Activated T-cell treated with anti-CD3 and anti-CD28 coated beads, Interleukin-2, amount 50 U/mL, for 24 hours (primary cell): ENCODE results near the gene CCDC186.
A peak's percentile ranks its signal among the peaks of the same experiment; 100 is the strongest.

ENCODE experiments used
- DNase-seq: peaks from one replicate; pipeline ENCODE4 v3.0.0-alpha.2; 2020
- H3K27ac Mint-ChIP-seq: 2 replicates; pipeline ENCODE4 v1.8.0; 2020; ENCODE audit warnings: mild to moderate bottlenecking, mixed read lengths
- H3K27me3 Mint-ChIP-seq: 2 replicates; pipeline ENCODE4 v1.8.0; 2020; ENCODE audit warnings: mixed read lengths
- H3K36me3 Mint-ChIP-seq: 2 replicates; pipeline ENCODE4 v1.8.0; 2020; ENCODE audit warnings: low read depth, mixed read lengths
- H3K4me1 Mint-ChIP-seq: 2 replicates; pipeline ENCODE4 v1.8.0; 2020; ENCODE audit warnings: low read depth, mixed read lengths
- H3K4me3 Mint-ChIP-seq: 2 replicates; pipeline ENCODE4 v1.8.0; 2020; ENCODE audit warnings: mild to moderate bottlenecking, moderate library complexity, mixed read lengths
- H3K9me3 Mint-ChIP-seq: 2 replicates; pipeline ENCODE4 v1.8.0; 2020; ENCODE audit warnings: mixed read lengths

The CCDC186 gene

DNA sequence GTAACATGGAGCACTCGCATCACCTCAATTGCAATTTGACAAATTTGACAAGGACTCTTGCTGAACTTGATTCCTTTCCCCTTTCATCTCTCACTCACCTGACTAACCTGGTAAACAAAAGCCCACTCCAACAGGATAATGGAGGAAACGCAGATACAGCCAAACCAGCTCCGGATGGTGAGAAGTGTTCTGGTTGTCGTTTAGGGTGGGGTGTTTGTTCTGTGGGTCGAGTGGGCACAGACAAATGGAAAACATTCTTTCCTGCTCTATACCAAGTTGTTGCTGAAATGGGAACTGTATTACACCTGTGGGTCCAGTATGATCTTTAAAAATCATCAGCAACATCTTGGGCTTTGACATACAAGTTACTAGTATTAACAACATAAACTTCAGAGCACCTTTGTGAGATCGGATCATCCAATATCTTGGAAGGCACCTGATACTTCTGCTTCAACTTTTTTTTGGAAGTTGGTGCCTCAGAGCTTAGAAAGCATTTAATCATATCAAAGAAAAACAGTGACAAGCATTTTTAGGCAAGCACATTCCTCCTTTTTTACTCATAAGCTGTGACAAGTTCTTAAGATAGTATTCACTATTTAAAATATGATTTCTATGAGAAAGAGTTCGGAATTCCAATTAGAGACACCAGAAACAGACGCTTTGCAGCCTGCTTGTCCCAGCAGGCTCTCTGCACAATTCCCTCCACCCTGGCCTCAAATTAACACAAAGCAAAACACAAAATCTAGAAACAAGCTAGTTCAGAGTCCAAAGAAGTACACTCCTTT lies 58.1 kb downstream of the CCDC186 start:
- Mint-ChIP-seq H3K27me3 (no peaks in the 10 kb centered on the region), H3K4me3 (no peak overlapping the region), H3K36me3 (peaks cover 3% of the 10 kb centered on the region), H3K4me1 (no peaks in the 10 kb centered on the region), H3K27ac (no peak overlapping the region), H3K9me3 (no peaks in the 10 kb centered on the region)
- DNase-seq: no peak

DNA sequence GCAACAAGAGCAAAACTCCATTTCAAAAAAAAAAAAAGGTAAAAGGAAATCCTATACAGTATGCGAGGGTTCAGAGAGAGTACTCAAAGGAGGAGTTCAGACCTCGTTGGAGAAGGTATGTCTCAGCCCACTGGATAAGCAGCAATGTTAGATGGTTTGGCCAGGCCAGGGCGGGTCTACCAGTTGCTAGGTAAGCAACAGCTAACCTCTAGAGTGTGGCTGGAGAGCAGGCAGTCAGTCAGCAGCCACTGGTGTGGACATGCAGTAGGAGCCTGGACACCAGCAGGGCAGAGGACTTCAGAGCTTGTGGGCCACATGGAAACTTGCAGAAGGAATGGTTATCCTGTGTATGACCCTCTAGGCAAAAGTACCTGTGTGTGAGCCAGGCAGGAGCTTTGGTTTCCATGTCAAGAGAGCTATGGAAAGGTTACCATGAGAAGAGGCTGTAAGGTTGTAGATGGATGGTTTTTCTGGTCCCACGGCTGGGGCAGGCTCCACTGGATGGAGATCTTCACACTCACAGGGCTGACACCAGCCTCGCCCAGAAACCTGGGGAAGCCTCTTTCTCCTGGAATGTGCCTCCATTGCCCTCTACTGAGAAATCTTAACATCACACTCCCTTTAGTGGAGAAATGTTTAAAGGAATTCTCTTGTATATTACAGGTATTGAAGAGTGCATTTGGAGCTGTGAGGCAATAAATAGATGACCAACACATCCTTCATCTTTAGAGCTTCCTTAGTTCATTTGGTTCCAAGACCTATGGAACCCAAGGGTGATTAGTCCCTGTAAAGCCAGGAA lies 63.6 kb downstream of the CCDC186 start:
- Mint-ChIP-seq H3K27me3 (no peaks in the 10 kb centered on the region), H3K27ac (no peak overlapping the region), H3K36me3 (no peaks in the 10 kb centered on the region), H3K9me3 (no peaks in the 10 kb centered on the region), H3K4me3 (no peak overlapping the region), H3K4me1 (no peaks in the 10 kb centered on the region)
- DNase-seq: no peak

DNA sequence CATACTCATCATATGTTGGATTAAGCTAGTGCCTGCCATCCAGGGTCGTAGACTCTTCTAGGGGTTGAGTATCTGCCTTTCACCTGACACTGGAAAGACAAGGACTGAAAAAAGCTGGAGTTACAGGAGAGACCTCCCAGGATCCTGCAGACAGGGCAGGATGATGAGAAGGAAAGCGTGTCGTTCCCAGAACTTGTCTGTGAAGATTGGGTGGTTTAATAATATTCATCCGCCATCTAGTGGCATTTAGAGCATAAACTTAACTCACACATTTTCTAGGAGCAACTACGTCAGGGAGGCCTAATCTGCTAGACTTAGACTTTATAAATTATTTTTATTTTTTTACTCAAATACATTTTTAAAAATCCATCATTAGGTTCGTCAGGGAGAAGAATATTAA lies 70.7 kb downstream of the CCDC186 start:
- no peak for DNase-seq
- Mint-ChIP-seq H3K4me3 (no peak overlapping the region), H3K9me3 (no peaks in the 10 kb centered on the region), H3K27me3 (peaks cover 39% of the 10 kb centered on the region), H3K27ac (no peak overlapping the region), H3K4me1 (peaks cover 26% of the 10 kb centered on the region), H3K36me3 (no peaks in the 10 kb centered on the region)

DNA sequence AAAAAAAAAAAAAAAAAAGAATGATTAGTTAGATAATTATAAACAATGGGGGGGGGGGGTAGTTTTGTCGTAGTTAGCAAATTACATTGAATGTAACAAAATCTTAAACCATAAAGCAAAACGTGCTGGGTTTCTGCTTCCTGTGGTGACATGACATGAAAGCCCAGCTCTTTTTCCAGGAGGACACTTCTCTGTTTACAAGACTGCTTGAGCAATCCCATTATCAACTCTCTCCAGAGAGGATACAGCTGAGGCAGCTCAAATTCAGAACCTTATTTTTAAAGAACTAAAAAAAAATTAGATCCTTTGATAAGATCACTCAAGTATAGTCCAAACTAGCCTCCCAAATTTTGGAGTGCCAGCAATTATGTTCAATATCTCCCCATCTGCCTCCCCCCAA lies 71.7 kb downstream of the CCDC186 start:
- Mint-ChIP-seq H3K27ac (no peak overlapping the region), H3K4me1 (peaks cover 26% of the 10 kb centered on the region), H3K36me3 (no peaks in the 10 kb centered on the region), H3K27me3 (peaks cover 45% of the 10 kb centered on the region), H3K9me3 (no peaks in the 10 kb centered on the region), H3K4me3 (no peak overlapping the region)
- no peak for DNase-seq

DNA sequence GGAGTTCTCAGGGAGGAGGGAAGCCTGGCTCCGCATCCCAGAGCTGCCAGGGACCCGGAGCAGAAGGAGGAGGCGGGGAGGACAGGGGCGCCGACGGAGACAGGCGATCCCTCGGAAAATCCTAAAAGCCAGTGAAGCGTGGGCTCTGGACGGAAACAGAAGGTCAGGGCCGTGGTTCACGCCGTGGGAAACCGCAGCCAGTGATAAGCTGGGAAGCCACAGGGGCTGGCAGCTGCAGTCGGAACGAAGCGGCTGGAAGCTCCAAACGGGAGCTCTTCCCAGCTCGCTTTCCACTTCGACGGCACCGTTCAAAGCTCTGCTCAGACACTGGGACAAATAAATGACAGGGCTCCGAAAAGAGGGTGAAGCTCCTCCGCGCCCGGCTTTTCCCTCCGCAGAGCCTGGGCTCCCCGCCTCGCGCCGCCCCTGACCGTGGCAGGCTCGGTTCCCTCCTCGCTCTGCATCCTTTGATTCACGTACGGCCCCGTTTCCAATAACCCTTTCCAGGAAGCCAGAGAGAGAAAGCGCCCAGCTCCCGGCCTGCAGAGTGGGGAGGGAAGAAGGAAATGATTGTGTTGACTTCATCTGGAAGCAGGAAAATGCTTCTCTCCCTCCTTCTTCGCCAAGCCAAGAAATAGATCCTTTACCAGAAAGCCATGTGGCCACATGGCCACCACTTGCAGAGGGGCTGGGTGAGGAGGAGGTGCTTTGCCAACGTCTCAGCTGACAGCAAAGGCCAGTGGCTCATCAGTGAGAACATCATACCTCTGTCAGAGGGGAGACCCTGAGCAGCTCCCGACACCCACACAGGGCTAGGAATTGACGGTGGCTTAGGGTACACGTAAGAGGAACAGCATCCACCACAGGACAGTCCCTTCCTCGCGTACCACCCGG lies 72.9 kb downstream of the CCDC186 start:
- Mint-ChIP-seq H3K27me3 (peaks cover 45% of the 10 kb centered on the region), H3K9me3 (no peaks in the 10 kb centered on the region), H3K27ac (no peak overlapping the region), H3K4me3 (peak overlapping the region; percentile 45), H3K36me3 (no peaks in the 10 kb centered on the region), H3K4me1 (peaks cover 35% of the 10 kb centered on the region)
- DNase-seq: no peak

DNA sequence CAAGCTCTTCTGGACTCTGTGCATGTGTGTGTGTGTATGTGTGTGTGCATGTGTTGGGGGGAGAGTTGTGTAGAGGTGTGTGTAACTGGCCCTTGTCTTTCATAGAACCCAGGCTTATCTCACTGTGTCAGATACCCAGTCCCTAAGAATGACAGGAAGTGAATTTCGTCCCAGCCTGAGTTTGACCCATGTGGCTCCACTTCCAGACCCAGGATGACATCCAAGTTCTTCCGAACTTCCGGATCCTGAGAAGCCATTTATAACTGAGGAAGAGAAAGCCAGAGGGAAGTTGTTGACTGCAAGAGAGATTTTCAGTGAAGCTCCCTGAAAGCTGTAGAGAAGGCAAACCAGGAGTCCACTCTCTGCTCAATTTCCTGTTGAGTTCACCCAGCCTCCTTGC lies 77.1 kb downstream of the CCDC186 start:
- no peak overlapping the region for H3K27ac Mint-ChIP-seq

DNA sequence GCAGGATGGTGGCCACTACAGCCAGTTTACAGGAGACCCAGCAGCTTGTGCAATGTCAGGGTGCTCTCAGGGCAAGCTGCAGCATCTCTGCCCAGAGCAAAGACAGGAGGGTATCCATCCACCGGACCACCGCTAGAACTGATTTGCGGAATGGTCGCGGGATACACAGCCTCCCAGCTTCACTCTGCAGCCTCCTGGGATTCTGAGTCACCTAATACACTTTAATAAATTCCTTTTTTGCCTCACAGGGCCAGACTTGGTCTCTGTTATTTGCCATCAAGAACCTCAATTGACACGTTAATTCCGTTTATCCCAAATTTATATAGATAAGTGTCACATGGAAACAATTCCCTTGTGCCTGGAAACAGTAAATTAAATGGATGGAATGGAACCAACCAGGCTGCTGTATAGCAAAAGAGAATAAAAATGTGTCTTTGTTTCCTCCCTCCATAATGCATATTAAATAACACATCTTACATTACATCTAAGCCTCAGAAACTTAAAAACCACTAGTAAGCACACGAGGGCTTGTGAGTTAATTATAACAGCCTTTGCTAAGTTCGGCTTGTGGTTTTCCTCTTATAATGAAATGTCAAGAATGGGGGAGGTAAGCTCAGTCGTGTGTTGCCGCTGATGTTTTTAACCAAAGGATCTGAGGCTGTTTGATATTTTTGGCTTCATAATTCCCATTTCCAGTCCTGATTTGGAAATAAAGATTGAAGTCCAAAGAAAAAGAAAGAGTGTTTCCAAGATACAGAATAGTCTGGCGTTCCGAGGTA lies 78.3 kb downstream of the CCDC186 start:
- Mint-ChIP-seq H3K9me3 (no peaks in the 10 kb centered on the region), H3K27me3 (peaks cover 24% of the 10 kb centered on the region), H3K4me1 (peaks cover 36% of the 10 kb centered on the region), H3K36me3 (no peaks in the 10 kb centered on the region), H3K4me3 (no peak overlapping the region), H3K27ac (no peak overlapping the region)
- DNase-seq: no peak

More for the DNA sequence above, 77.1 kb downstream of the CCDC186 start:
- Mint-ChIP-seq H3K9me3 (no peaks in the 10 kb centered on the region), H3K36me3 (no peaks in the 10 kb centered on the region), H3K27me3 (peaks cover 35% of the 10 kb centered on the region), H3K4me3 (no peak overlapping the region), H3K4me1 (peaks cover 42% of the 10 kb centered on the region)
- DNase-seq: no peak

DNA sequence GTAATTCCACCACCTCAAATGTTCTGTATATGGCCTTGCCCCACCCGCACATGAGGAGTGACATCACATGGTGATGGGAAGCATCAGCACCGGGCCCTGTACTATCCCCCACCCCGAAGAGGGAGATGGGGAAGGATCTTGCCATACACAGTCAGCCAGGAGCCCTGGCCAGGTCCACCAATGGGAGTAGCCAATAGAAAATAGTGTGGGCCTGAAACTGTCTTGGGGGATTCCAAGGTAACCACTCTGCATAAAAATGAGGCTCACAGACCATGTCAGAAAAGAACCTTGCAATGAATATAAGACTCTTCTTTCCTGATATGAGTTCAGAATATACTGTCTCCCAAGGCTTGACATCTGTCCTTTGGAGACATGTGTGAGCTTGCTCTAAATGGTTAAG lies 79.2 kb downstream of the CCDC186 start:
- no peaks in the 10 kb centered on the region for H3K9me3 Mint-ChIP-seq
- H3K4me3 Mint-ChIP-seq: no peak overlapping the region
- no peak for DNase-seq
- H3K36me3 Mint-ChIP-seq: no peaks in the 10 kb centered on the region
- H3K4me1 Mint-ChIP-seq: peaks cover 27% of the 10 kb centered on the region
- peaks cover 14% of the 10 kb centered on the region for H3K27me3 Mint-ChIP-seq
- no peak overlapping the region for H3K27ac Mint-ChIP-seq

DNA sequence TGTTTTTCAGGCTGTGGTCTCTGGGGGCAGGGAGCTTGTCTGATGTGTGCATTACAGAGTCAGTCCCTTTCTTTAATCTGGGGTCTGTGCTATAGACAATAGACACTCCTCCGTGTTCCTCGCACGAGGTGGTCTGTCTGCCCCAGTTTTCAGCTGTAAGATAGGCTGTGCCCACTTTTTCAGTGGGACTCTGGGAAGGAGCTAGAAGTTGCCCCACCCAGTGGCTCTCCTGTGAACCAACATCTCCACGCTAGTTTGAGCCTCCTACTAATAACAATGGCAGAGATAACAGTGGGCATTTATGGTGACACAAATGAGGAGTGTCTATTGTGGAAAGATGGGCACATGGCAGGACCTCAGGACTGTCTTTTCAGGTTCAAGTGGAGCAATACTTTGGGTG lies 86.3 kb downstream of the CCDC186 start:
- Mint-ChIP-seq H3K4me1 (no peaks in the 10 kb centered on the region), H3K4me3 (no peak overlapping the region), H3K36me3 (no peaks in the 10 kb centered on the region), H3K27me3 (no peaks in the 10 kb centered on the region), H3K9me3 (no peaks in the 10 kb centered on the region), H3K27ac (no peak overlapping the region)
- DNase-seq: no peak

DNA sequence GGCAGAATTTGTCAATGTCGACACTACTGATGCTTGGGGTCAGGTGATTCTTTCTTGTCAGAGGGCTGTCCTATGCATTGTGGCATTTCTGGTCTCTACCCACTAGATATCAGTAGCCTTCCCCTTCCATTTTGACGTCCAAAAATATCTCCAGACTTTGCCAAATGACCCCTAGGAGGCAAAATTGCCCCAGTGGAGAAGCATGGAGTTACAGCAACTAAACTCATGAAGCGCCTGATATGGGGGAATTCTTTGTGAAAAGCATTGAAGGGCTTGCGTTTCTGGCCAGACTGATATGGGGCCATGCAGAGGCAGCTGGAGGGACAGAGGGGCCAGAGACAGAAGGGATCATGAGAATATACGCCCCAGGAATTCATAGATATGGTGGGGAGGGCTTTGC lies 86.7 kb downstream of the CCDC186 start:
- no peak for DNase-seq
- Mint-ChIP-seq H3K4me3 (no peak overlapping the region), H3K27me3 (no peaks in the 10 kb centered on the region), H3K27ac (no peak overlapping the region), H3K36me3 (no peaks in the 10 kb centered on the region), H3K9me3 (no peaks in the 10 kb centered on the region), H3K4me1 (no peaks in the 10 kb centered on the region)

DNA sequence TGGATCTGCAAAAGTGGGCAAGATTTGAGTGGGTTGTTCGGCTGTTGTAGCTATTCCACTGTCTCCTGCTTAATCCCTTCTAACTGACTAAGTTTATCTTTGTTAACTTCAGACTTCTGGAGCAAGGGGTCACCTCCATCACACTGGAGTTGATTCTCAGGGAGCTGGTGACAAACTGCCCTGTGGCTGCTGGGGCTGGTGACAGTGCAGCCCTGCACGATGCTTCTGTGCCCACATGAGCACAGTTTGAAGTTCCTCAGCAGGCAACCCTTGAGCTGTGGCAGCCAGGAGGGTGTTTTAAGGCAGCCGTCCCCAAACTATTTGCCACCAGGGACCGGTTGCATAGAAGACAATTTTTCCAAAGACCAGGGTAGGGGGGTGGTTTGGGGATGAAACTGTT lies 89.8 kb downstream of the CCDC186 start:
- H3K27me3 Mint-ChIP-seq: no peaks in the 10 kb centered on the region
- H3K9me3 Mint-ChIP-seq: no peaks in the 10 kb centered on the region
- no peak overlapping the region for H3K4me3 Mint-ChIP-seq
- no peak overlapping the region for H3K27ac Mint-ChIP-seq
- H3K36me3 Mint-ChIP-seq: no peaks in the 10 kb centered on the region
- no peaks in the 10 kb centered on the region for H3K4me1 Mint-ChIP-seq
- no peak for DNase-seq

DNA sequence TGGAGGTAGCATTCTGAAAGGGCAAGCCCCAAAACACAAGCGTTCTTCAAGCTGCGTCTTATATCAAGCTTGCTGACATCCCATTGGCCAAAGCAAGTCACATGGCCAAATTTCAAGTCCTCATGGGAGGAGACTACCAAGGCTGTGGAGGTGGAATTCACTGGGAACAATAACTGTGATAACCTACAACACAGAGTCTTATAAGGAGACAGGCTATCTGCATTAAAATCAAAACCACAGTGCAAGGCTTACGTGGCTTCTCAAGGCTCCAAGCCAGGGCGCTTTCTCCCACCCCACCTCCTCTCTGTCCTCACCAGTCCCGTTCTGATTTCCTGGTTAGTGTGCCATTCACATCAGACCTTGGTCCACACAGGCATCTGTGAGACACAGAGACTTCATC lies 91.0 kb downstream of the CCDC186 start:
- DNase-seq: no peak
- H3K9me3 Mint-ChIP-seq: no peaks in the 10 kb centered on the region
- H3K4me3 Mint-ChIP-seq: no peak overlapping the region
- no peaks in the 10 kb centered on the region for H3K4me1 Mint-ChIP-seq
- no peak overlapping the region for H3K27ac Mint-ChIP-seq
- no peaks in the 10 kb centered on the region for H3K36me3 Mint-ChIP-seq
- H3K27me3 Mint-ChIP-seq: no peaks in the 10 kb centered on the region

DNA sequence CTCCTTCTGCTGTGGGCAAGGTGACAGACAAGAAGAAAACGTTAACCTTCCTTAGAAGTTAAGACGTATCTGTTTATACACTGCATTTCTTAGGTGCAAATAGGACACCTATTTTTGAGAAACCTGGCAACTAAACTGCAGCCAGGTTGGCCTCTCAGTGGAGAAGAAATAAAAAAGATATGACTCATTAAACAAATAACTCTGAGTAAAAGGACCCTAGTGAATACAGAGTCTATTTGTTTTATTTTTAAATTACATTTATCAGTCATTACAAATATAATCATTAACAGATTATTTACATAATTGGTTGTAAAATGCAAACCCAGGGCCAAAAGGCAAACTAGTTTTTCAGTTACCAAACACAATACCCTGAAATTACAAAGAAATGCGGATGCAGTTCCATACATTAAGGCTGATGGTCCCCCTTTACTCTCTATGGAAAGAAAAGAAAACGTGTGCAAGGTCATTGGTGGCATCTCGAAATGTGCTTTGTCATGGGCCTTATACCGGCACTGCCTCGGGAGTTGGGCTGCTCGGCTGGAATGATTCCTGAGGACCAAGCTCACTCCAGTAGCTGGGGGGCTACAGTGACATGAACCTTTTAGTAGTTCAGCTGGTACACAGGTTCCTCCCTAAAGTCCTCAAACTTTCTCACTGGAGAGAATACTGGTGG lies 92.0 kb downstream of the CCDC186 start:
- H3K4me3 Mint-ChIP-seq: no peak overlapping the region
- H3K4me1 Mint-ChIP-seq: no peaks in the 10 kb centered on the region
- DNase-seq: no peak
- no peaks in the 10 kb centered on the region for H3K36me3 Mint-ChIP-seq
- H3K27ac Mint-ChIP-seq: no peak overlapping the region
- no peaks in the 10 kb centered on the region for H3K9me3 Mint-ChIP-seq
- H3K27me3 Mint-ChIP-seq: no peaks in the 10 kb centered on the region
